Central memory CD8-positive, alpha-beta T cell (primary cell): Measurements from ENCODE around the gene DHX16.

Experiments used
- ATAC-seq: fragments of 150-1000 bp; cut with Tn5 transposase; replicated peaks from 2 replicates; pipeline ENCODE4 v1.10.0; 2022; ENCODE audit warnings: mild to moderate bottlenecking, moderate FRiP score, moderate number of reproducible peaks; ENCODE audit not compliant: poor library complexity, severe bottlenecking; ENCODE audit errors: extremely low read depth
- DNase-seq, 2 donors: peaks; one replicate each; pipeline ENCODE4 v3.0.0; 2021; ENCODE audit warnings: low spot score in 2 of 2
- H3K27ac Mint-ChIP-seq: one replicate; pipeline ENCODE4 v1.8.0; 2022; ENCODE audit warnings: low read depth, mild to moderate bottlenecking, moderate library complexity, mixed read lengths
- H3K27me3 Mint-ChIP-seq: one replicate; pipeline ENCODE4 v1.8.0; 2022; ENCODE audit warnings: mixed read lengths
- H3K36me3 Mint-ChIP-seq: one replicate; pipeline ENCODE4 v1.8.0; 2022; ENCODE audit warnings: mild to moderate bottlenecking, moderate library complexity, mixed read lengths; ENCODE audit not compliant: insufficient read depth
- H3K4me1 Mint-ChIP-seq: one replicate; pipeline ENCODE4 v1.8.0; 2022; ENCODE audit warnings: mixed read lengths
- H3K4me3 Mint-ChIP-seq: one replicate; pipeline ENCODE4 v1.8.0; 2022; ENCODE audit warnings: mild to moderate bottlenecking, moderate library complexity, mixed read lengths
- H3K9me3 Mint-ChIP-seq: one replicate; pipeline ENCODE4 v1.8.0; 2022; ENCODE audit warnings: mixed read lengths

The DHX16 gene

DNA sequence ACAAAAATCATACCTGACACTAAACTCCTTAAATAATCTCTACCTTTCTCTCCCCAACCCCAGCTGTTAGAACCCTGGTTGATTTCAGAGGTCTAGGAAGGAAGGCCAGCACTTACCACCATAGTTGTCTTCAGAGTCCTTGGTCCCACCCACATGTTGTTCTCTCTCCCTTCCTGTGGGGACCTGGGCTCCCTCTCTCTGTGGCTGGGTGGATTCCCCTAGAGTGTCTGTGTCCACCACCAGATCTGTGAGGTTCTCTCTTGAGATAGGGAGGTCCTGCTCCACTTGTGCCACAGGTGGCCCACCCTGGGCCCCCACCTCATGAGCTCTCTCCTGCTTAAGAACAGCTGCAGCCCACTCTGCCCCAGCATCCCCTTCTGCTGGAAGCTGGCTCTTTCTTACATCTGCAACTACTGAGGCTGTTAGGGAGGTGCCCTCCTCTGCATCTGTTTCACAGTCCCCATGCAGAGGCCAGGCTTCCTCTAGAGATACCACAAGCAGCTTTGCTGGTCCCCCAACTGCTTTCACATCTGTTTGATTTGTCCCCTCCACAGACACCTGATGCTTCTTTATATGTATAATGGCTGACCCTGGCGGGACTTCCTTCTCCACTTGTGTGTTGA lies 39.1 kb upstream of the DHX16 start:
- H3K36me3 Mint-ChIP-seq = peaks cover 24% of the 10 kb centered on the region
- H3K4me1 Mint-ChIP-seq = peaks cover 35% of the 10 kb centered on the region
- H3K9me3 Mint-ChIP-seq = no peaks in the 10 kb centered on the region
- no peaks in the 10 kb centered on the region for H3K27me3 Mint-ChIP-seq
- DNase-seq (no peak), ATAC-seq (no peak)
- H3K4me3 Mint-ChIP-seq = peak overlapping the region; percentile 25
- H3K27ac Mint-ChIP-seq = peak overlapping the region; percentile 76

DNA sequence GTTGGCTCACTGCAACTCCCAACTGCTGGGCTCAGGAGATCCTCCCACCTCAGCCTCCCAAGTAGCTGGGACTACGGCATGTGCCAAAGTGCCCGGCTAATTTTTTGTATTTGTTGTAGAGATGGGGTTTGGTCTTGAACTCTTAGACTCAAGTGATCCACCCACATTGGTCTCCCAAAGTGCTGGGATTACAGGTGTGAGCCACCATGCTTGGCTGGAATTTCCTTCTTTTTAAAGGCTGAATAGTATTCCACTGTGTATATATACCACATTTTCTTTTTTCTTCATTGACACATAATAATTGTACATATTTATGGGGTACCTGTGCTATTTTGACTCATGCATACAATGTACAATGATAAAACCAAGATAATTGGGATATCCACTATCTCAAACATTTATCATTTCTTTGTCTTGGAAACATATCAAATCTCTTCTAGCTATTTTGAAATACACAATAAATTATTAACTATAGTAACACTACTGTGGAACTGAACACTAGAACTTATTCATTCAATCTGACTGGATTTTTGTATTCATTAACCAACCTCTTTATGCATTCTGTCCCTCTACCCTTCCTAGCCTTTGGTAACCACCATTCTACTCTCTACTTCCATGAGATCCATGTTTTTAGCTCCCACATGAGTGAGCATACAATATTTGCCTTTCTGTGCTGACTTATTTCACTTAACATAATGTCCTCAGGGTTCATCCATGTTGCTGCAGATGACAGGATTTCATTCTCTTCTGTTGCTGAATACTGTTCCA lies 36.5 kb upstream of the DHX16 start:
- H3K27ac Mint-ChIP-seq = no peak overlapping the region
- peaks cover 30% of the 10 kb centered on the region for H3K36me3 Mint-ChIP-seq

DNA sequence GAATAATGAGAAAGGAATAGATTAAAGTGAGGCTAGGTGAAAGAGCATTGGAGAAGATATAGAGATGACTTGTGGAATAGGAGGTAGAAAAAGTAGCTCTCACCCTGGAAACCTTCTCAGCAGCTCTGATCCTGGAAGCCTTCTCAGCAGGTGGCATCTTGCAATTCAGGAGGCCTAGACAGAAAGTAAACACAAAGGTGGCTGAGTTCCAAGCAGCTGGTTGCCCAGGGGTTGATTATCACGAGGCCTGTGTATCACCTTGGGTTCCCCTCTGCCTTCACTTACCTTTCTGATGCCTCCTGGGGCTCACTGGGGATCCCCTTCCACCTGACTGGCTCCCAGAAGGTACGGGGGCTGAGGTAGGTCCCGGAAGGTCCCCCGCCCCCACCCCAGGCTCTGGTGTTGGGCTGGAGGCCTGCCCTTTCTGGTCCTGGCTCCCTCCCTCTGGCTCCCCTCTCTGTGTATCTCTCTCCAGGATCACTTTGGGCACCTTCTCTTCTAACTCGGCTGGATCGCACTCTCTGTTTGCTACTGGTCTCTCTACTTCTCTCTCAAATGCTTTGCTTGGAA lies 34.6 kb upstream of the DHX16 start:
- Mint-ChIP-seq H3K27me3 (no peaks in the 10 kb centered on the region), H3K9me3 (no peaks in the 10 kb centered on the region), H3K27ac (peak overlapping the region; percentile 13), H3K36me3 (peaks cover 31% of the 10 kb centered on the region), H3K4me3 (no peak overlapping the region), H3K4me1 (peaks cover 9% of the 10 kb centered on the region)
- DNase-seq = no peak
- ATAC-seq = no peak

More for the DNA sequence above, 36.5 kb upstream of the DHX16 start:
- no peak overlapping the region for H3K4me3 Mint-ChIP-seq
- H3K27me3 Mint-ChIP-seq = no peaks in the 10 kb centered on the region
- no peak for DNase-seq
- peaks cover 22% of the 10 kb centered on the region for H3K4me1 Mint-ChIP-seq
- no peak for ATAC-seq
- no peaks in the 10 kb centered on the region for H3K9me3 Mint-ChIP-seq

DNA sequence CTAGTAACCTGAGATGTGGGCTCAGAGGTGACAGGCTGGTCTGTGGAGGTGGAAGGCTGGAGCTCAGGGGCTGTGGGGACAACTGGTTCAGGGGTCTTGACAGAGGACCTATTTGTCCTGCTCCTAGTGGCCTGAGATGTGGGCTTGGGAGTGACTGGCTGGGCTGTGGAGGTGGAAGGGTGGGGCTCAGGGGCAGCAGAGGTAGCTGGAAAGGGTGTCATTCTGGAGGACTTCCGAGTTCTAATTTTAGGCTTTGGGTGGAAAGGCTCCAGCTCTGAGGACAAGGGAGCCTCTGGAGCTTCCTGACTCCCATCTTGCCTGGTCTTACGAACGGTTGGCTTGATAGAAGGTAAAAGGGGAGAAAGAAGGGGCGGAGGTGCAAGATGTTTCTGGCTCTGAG lies 32.8 kb upstream of the DHX16 start:
- Mint-ChIP-seq H3K9me3 (no peaks in the 10 kb centered on the region), H3K27me3 (no peaks in the 10 kb centered on the region), H3K27ac (no peak overlapping the region), H3K4me1 (no peaks in the 10 kb centered on the region), H3K4me3 (no peak overlapping the region), H3K36me3 (peaks cover 31% of the 10 kb centered on the region)
- ATAC-seq (no peak), DNase-seq (no peak)

DNA sequence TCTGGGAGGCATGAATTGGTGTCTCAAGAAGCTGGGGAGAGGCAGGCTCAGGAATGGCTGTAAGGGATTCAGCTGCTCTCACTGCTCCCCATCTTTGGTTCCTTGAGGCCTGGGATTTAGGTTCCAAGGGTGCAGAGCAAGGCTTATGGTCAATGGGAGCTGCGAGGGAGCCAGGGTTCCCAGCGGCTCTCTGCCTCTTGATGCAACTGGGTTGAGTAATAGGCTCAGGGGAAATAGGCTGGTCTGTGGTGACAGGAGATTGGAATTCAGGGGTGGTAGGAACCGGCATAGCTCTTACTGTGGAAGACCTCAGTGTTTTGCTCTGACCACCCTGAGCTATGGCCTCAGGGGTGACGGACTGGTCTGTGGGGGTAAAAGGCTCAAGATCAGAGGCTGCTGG lies 31.0 kb upstream of the DHX16 start:
- DNase-seq (no peak), ATAC-seq (no peak)
- Mint-ChIP-seq H3K4me1 (no peaks in the 10 kb centered on the region), H3K36me3 (peaks cover 31% of the 10 kb centered on the region), H3K27ac (no peak overlapping the region), H3K27me3 (no peaks in the 10 kb centered on the region), H3K4me3 (no peak overlapping the region), H3K9me3 (no peaks in the 10 kb centered on the region)

DNA sequence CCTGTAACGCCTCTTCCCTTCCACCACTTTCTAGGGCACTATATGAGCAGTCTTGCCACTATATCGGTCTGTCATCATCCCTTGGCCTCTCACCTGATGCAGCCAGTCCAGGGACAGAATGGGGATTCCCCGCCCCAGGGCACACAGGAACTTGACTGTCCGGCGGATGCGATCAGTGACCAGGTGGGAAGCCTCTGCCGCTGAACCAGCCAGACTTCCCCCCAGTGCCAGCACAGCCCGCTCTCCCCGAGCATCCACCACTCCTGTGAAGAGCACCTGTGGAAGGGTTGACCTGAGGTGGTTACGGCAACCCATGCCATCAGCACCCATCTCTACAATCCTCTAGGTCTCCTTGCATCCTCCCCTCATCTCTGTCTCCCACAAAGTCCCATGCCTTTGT lies 30.2 kb upstream of the DHX16 start:
- ATAC-seq (no peak), DNase-seq (no peak)
- Mint-ChIP-seq H3K36me3 (peaks cover 29% of the 10 kb centered on the region), H3K27me3 (no peaks in the 10 kb centered on the region), H3K4me3 (no peak overlapping the region), H3K27ac (no peak overlapping the region), H3K4me1 (no peaks in the 10 kb centered on the region), H3K9me3 (no peaks in the 10 kb centered on the region)

GRCh38 chr6:30700340-30700739 lies 27.5 kb upstream of the DHX16 start:
- no peak overlapping the region for H3K4me3 Mint-ChIP-seq
- no peak overlapping the region for H3K27ac Mint-ChIP-seq
- no peaks in the 10 kb centered on the region for H3K27me3 Mint-ChIP-seq
- H3K9me3 Mint-ChIP-seq = no peaks in the 10 kb centered on the region
- ATAC-seq (no peak), DNase-seq (no peak)
- H3K36me3 Mint-ChIP-seq = peaks cover 24% of the 10 kb centered on the region
- no peaks in the 10 kb centered on the region for H3K4me1 Mint-ChIP-seq

- H3K4me3 Mint-ChIP-seq = no peak overlapping the region
- H3K27ac Mint-ChIP-seq = no peak overlapping the region
- ATAC-seq (no peak), DNase-seq (no peak)
- H3K9me3 Mint-ChIP-seq = no peaks in the 10 kb centered on the region
- H3K27me3 Mint-ChIP-seq = no peaks in the 10 kb centered on the region
- H3K4me1 Mint-ChIP-seq = peaks cover 10% of the 10 kb centered on the region
- H3K36me3 Mint-ChIP-seq = peaks cover 8% of the 10 kb centered on the region
Measured at GRCh38 chr6:30696432-30696831, 23.6 kb upstream of the DHX16 start.

- H3K27ac Mint-ChIP-seq = peak overlapping the region; percentile 99
- DNase-seq = no peak
- no peaks in the 10 kb centered on the region for H3K9me3 Mint-ChIP-seq
- ATAC-seq = no peak
- no peaks in the 10 kb centered on the region for H3K27me3 Mint-ChIP-seq
- H3K4me3 Mint-ChIP-seq = peak overlapping the region; percentile 92
- peaks cover 8% of the 10 kb centered on the region for H3K36me3 Mint-ChIP-seq
- H3K4me1 Mint-ChIP-seq = peaks cover 53% of the 10 kb centered on the region
Measured at GRCh38 chr6:30691208-30691847, 18.5 kb upstream of the DHX16 start.

GRCh38 chr6:30690403-30691207 lies 17.8 kb upstream of the DHX16 start, which contains the start of gene NRM:
NRM (minus strand) TSS chr6:30690984; CDS start chr6:30690974, 10 bp downstream.
- DNase-seq = no peak

GRCh38 chr6:30689985-30690384 lies 17.2 kb upstream of the DHX16 start:
- H3K27me3 Mint-ChIP-seq = no peaks in the 10 kb centered on the region
- ATAC-seq = no peak
- H3K9me3 Mint-ChIP-seq = no peaks in the 10 kb centered on the region
- peaks cover 65% of the 10 kb centered on the region for H3K4me1 Mint-ChIP-seq
- peak overlapping the region; percentile 92 for H3K4me3 Mint-ChIP-seq
- peak overlapping the region; percentile 99 for H3K27ac Mint-ChIP-seq
- peaks cover 15% of the 10 kb centered on the region for H3K36me3 Mint-ChIP-seq
- no peak for DNase-seq

More at GRCh38 chr6:30690403-30691207, 17.8 kb upstream of the DHX16 start, which contains the start of gene NRM:
- Mint-ChIP-seq H3K36me3 (peaks cover 12% of the 10 kb centered on the region), H3K9me3 (no peaks in the 10 kb centered on the region), H3K27ac (peak within 1 kb of the TSS; percentile 99), H3K27me3 (no peaks in the 10 kb centered on the region), H3K4me1 (peaks cover 59% of the 10 kb centered on the region), H3K4me3 (peak within 1 kb of the TSS; percentile 92)
- no peak for ATAC-seq
